Vagina (tissue), 2 donors: ENCODE measurements around the gene S100A13. TPM values are rescaled to one million over a fixed set of nuclear protein-coding genes. Genes with fewer than 3 reads are reported as not detected.
A peak's percentile ranks its signal among the peaks of the same experiment; 100 is the strongest.

Experiments used
- DNase-seq, 2 donors: peaks; one replicate each; pipeline ENCODE4 v3.0.0-alpha.2; 2017; ENCODE audit errors: extremely low spot score in 2 of 2
- H3K27ac ChIP-seq: fragments of 200-600 bp; sonication (generic); one replicate; pipeline ENCODE4 v1.5.1; 2019
- H3K27me3 ChIP-seq: fragments of 200-600 bp; sonication (generic); one replicate; pipeline ENCODE4 v1.5.1; 2019
- H3K36me3 ChIP-seq, 2 donors: fragments of 200-600 bp; sonication (generic); one replicate each; pipeline ENCODE4 v1.5.1; 2017 to 2019
- H3K4me1 ChIP-seq: fragments of 200-600 bp; sonication (generic); one replicate; pipeline ENCODE4 v1.5.1; 2019
- H3K4me3 ChIP-seq, 2 donors: fragments of 200-600 bp; sonication (generic); 1 replicate in 1 of 2; 2 replicates in 1 of 2; pipeline ENCODE4 v1.5.1; 2016 to 2019
- H3K9me3 ChIP-seq: fragments of 200-600 bp; sonication (generic); one replicate; pipeline ENCODE4 v1.5.1; 2019
- CTCF ChIP-seq, 3 experiments: fragments of 450-650 bp in 2 of 3; fragments of 200-600 bp in 1 of 3; sonication (generic) in 1 of 3; IDR thresholded peaks; one replicate each; pipeline ENCODE4 v1.5.1; 2017 to 2019; ENCODE audit warnings: antibody characterized with exemption in 3 of 3, mild to moderate bottlenecking in 2 of 3, moderate library complexity in 2 of 3
- POLR2A ChIP-seq, 2 donors: fragments of 450-650 bp; IDR thresholded peaks; one replicate each; pipeline ENCODE4 v1.6.1; 2017; ENCODE audit warnings: antibody characterized with exemption in 2 of 2, mild to moderate bottlenecking in 2 of 2, moderate library complexity in 2 of 2
- POLR2AphosphoS5 ChIP-seq, 2 donors: sonication (generic); formaldehyde crosslinking; IDR thresholded peaks; one replicate each; pipeline ENCODE4 v1.9.0; 2017; ENCODE audit warnings: antibody characterized with exemption in 2 of 2, mild to moderate bottlenecking in 2 of 2, low read depth in 1 of 2; ENCODE audit not compliant: insufficient read depth in 1 of 2
- intact Hi-C: fragments of 100-400 bp; cut with DNase I; formaldehyde crosslinking; loops from one replicate; pipeline ENCODE4 v1.15.1; 2023
- total RNA-seq: library from RNA; depleted of rRNA; stranded (reverse); fragments of >200 nt; gene quantifications from one replicate; pipeline ENCODE4 v1.2.3, GENCODE V29; 2016

S100A13 gene
- total RNA-seq, 1 donor from 2014 or later, result 116 TPM

- Histone ChIP-seq H3K27ac (peak overlapping the region; percentile 98), H3K4me1 (peaks cover 44% of the 10 kb centered on the region), H3K36me3 (no peaks in the 10 kb centered on the region), H3K4me3 (no peak overlapping the region), H3K27me3 (no peaks in the 10 kb centered on the region), H3K9me3 (no peaks in the 10 kb centered on the region)
- intact Hi-C loops, result loop anchor here (5.0 kb wide), 1 partner anchor 57 kb away; no protein-coding TSS in a partner anchor
- no peak for TF ChIP-seq POLR2A (IDR thresholded peaks at IDR 0.05)
- TF ChIP-seq POLR2AphosphoS5 (IDR thresholded peaks at IDR 0.05; ENCODE audit: insufficient read depth in 1 of 2, low read depth in 1 of 2), result no peak
- TF ChIP-seq CTCF (IDR thresholded peaks at IDR 0.05), result no peak
- DNase-seq, result no peak
Measured at GRCh38 chr1:153569465-153569864, 57.8 kb downstream of the S100A13 start.

Other genes with a start within 250 kb of the S100A13 start
- gene S100A8, start 236.4 kb downstream of the S100A13 start, total RNA-seq, result 1,155 TPM
- gene S100A7A, start 211.0 kb downstream of the S100A13 start, total RNA-seq, result not detected
- 36.6 TPM for gene S100A7, start 166.9 kb downstream of the S100A13 start, total RNA-seq
- gene S100A6, start 91.5 kb downstream of the S100A13 start, total RNA-seq, result 562 TPM
- not detected for gene S100A5, start 86.6 kb downstream of the S100A13 start, total RNA-seq
- gene S100A4, start 81.7 kb downstream of the S100A13 start, total RNA-seq, result 375 TPM
- gene S100A3, start 78.2 kb downstream of the S100A13 start, total RNA-seq, result 9.6 TPM
- 470 TPM for gene S100A2, start 61.7 kb downstream of the S100A13 start, total RNA-seq
- 259 TPM for gene S100A16, start 14.4 kb downstream of the S100A13 start, total RNA-seq
- 323 TPM for gene S100A14, start 11.2 kb downstream of the S100A13 start, total RNA-seq
- gene S100A1, start 929 bp upstream of the S100A13 start, total RNA-seq, result not detected
- gene CHTOP, start 6.6 kb upstream of the S100A13 start, total RNA-seq, result 67.3 TPM
- 43.2 TPM for gene SNAPIN, start 31.2 kb upstream of the S100A13 start, total RNA-seq
- gene ILF2, start 43.5 kb upstream of the S100A13 start, total RNA-seq, result 85.4 TPM
- 45.9 TPM for gene NPR1, start 51.2 kb upstream of the S100A13 start, total RNA-seq
- gene INTS3, start 100.5 kb upstream of the S100A13 start, total RNA-seq, result 45.9 TPM
- gene SLC27A3, start 147.9 kb upstream of the S100A13 start, total RNA-seq, result 31.4 TPM